HG02885 (cell line): ENCODE data around the gene VCAN.

ENCODE experiments used
- ATAC-seq: cut with Tn5 transposase; IDR thresholded peaks from one replicate; pipeline ENCODE4 v1.9.1; 2021; ENCODE audit warnings: mild to moderate bottlenecking; ENCODE audit not compliant: unreplicated experiment, poor library complexity

Gene VCAN

GRCh38 chr5:83556190-83556589 is 84.6 kb downstream of the VCAN start:
- ATAC-seq = peak; percentile 92

GRCh38 chr5:83559118-83559785 is 87.7 kb downstream of the VCAN start:
- no peak for ATAC-seq

GRCh38 chr5:83562071-83562606 is 90.6 kb downstream of the VCAN start:
- no peak for ATAC-seq

GRCh38 chr5:83562791-83563557 is 91.4 kb downstream of the VCAN start:
- ATAC-seq = no peak

GRCh38 chr5:83563631-83564030 is 92.1 kb downstream of the VCAN start:
- ATAC-seq = no peak

GRCh38 chr5:83564069-83564749 is 92.7 kb downstream of the VCAN start:
- ATAC-seq = peak; percentile 62

GRCh38 chr5:83567741-83568140 is 96.2 kb downstream of the VCAN start:
- ATAC-seq = no peak

- ATAC-seq = no peak
Measured at GRCh38 chr5:83568186-83568585, 96.6 kb downstream of the VCAN start.

- ATAC-seq = no peak
Measured at GRCh38 chr5:83570916-83571315, 99.4 kb downstream of the VCAN start.

GRCh38 chr5:83572271-83572670 is 100.7 kb downstream of the VCAN start:
- no peak for ATAC-seq

GRCh38 chr5:83576341-83576740 is 104.8 kb downstream of the VCAN start:
- no peak for ATAC-seq

- no peak for ATAC-seq
Measured at GRCh38 chr5:83577036-83577636, 105.6 kb downstream of the VCAN start.

GRCh38 chr5:83583859-83584258 is 112.3 kb downstream of the VCAN start:
- ATAC-seq = no peak

GRCh38 chr5:83586874-83587776 is 115.6 kb downstream of the VCAN start:
- ATAC-seq = no peak

- ATAC-seq = no peak
Measured at GRCh38 chr5:83589786-83590185, 118.2 kb downstream of the VCAN start.

GRCh38 chr5:83590966-83591365 is 119.4 kb downstream of the VCAN start:
- ATAC-seq = no peak

GRCh38 chr5:83595217-83595616 is 123.7 kb downstream of the VCAN start:
- no peak for ATAC-seq

- ATAC-seq = peak; percentile 75
Measured at GRCh38 chr5:83608122-83608521, 136.6 kb downstream of the VCAN start.

GRCh38 chr5:83614841-83615240 is 143.3 kb downstream of the VCAN start:
- ATAC-seq = no peak

GRCh38 chr5:83628360-83628759 is 156.8 kb downstream of the VCAN start:
- ATAC-seq = no peak
